HG02678 (cell line): ENCODE data around the gene SLC6A13.
"Not testable (repeated sequence)": the region's sequence is repeated elsewhere in the genome, so short reads cannot be mapped to it uniquely, and the experiment has no call there.

ENCODE experiments used
- ATAC-seq: cut with Tn5 transposase; IDR thresholded peaks from one replicate; pipeline ENCODE4 v1.9.1; 2021; ENCODE audit warnings: mild to moderate bottlenecking, moderate library complexity; ENCODE audit not compliant: unreplicated experiment

Gene SLC6A13

DNA sequence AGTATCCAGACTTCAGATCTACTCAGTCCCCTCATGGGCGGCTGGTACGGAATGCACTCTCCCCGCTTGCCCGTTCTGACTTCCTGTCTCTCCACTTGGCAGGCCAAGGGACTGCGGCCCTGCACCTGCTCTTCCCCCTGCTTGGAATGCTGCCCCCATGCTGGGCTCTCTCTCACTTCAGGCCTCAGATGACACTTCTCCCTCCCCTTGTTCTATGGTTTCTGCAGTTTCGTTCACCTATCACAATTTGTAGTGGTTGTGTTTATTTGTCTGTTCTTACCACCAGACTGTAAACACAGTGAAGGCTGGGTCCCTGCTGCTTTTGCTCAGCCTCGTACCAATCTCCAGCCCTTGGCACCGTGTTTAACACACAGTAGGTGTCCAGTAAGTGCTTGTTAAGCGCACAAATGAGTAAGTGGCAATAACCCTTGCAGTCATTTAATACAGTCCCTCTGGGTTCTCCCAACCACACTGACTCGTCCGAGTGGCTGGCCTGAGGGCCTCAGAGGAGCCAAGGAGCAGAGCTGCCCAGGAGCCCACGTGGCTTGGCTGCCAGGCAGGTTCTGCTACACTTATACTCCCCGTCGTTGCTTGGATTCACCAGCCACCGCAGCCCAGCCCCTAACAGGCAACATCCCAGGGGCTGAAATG is 60.4 kb downstream of the SLC6A13 start:
- ATAC-seq = no peak

GRCh38 chr12:201361-201760 is 61.3 kb downstream of the SLC6A13 start:
- no peak for ATAC-seq

- ATAC-seq = no peak
Observed at GRCh38 chr12:198705-199104, 63.9 kb downstream of the SLC6A13 start.

DNA sequence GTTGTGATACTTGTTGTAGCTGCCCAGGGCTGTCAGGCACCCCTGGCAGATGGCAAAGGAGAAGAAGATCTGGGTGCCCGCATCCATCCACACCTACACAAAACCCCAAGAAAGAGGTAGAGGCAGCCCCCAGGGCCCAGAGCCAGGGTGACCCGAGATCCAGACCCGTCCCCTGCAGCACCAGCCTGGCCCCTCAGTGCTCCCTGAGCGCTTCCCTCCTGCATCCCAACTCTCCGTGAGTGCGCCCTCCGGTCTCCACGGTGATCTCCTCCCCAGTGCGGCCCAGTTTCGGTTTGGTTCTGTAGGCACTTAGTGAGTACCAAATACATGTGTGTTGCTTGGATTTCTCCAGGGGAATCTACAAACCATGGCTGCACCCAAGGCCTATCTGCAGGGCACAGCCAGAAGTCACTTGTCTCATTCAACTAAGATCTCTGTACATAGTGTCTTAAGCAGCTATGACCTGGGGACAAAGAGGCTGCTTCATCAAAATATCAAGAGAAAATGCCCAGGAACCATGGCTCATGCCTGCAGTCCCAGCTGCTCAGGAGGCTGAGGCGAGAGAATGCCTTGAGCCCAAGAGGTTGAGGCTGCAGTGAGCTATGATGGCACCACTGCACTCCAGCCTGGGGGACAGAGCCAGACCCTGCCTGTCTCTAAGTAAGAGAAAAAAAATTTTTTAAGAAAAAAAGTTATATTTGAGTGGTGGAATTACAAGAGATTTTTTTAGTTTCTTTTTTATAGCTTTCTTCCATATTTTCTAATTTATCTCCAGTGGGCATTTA is 64.5 kb downstream of the SLC6A13 start:
- ATAC-seq = no peak

DNA sequence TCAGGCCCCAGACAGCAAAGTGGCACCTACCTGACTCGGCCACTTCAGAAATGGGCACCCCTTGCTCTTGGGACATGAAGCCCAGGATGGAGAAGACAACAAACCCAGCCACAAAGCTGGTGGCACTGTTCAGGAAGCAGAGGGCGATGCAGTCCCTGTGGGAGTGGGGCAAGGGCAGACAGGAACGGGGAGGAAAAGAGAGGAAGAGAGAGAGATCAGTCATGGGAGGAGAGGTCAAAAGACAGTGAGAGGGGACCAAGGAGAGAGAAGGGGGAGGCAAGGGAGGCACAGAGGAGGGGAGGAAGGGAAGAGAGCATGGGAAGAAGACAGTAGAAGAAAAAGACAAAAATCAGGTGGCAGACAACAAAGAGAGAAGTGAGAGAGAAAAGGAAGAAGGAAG is 65.3 kb downstream of the SLC6A13 start:
- no peak for ATAC-seq

- no peak for ATAC-seq
Observed at GRCh38 chr12:196436-196835, 66.2 kb downstream of the SLC6A13 start.

- no peak for ATAC-seq
Observed at GRCh38 chr12:195951-196350, 66.7 kb downstream of the SLC6A13 start.

DNA sequence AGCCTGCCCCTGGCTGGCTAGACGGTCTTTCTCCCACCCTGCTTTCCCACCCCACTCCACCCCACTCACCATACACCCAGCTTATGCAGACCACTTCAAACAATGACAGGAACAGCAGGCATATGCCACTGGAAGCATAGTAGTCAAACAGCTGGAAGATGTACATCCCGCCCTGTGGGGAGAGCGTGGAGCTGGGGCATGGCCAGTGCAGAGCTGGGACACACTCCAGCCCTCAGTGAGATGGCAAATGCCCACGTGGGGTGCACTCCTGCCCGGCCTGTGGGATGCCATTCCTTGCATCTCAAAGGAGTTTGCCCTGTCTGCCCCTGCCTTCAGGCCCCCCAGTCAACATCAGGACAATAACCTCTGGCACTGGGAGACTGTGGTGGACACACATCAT is 67.5 kb downstream of the SLC6A13 start:
- no peak for ATAC-seq

DNA sequence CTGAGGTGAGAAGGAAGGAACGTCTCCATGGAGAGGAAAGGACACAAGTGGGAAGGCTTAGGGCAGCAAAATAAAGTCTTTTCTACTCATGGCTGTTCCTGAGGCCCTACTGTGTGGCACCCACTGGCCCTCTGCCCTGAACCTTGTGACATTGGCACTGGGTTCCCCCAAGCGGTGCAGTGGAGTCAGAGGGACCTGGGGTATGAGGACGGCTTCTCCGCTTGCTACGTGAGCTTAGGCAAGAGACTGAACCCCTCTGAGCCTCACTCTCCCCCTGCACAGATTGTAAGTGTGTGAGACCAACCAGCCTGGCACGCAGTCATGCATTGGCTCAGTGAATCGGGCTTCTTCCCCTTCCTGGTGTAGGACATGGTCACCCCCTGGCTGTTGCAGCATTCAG is 68.4 kb downstream of the SLC6A13 start:
- no peak for ATAC-seq

- ATAC-seq = no peak
Observed at GRCh38 chr12:193261-193660, 69.4 kb downstream of the SLC6A13 start.

- ATAC-seq = no peak
Observed at GRCh38 chr12:191541-191940, 71.1 kb downstream of the SLC6A13 start.

GRCh38 chr12:190881-191280 is 71.8 kb downstream of the SLC6A13 start:
- no peak for ATAC-seq

DNA sequence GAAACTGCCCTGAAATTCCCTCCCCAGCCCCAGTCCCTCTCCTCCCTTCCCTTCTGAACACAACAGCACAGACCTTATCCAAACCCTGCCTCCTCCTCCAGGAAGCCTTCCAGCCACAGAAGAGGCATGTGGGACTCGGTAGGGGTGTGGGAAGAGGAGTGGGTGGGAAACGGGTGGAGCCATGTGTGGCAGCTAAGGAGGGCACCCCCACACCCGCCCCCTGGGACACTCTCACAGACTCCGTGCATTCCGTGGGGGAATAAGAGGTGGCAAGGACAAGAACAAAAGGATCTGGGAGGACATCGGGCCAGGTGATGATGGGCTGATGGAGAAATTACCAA is 73.0 kb downstream of the SLC6A13 start:
- no peak for ATAC-seq

DNA sequence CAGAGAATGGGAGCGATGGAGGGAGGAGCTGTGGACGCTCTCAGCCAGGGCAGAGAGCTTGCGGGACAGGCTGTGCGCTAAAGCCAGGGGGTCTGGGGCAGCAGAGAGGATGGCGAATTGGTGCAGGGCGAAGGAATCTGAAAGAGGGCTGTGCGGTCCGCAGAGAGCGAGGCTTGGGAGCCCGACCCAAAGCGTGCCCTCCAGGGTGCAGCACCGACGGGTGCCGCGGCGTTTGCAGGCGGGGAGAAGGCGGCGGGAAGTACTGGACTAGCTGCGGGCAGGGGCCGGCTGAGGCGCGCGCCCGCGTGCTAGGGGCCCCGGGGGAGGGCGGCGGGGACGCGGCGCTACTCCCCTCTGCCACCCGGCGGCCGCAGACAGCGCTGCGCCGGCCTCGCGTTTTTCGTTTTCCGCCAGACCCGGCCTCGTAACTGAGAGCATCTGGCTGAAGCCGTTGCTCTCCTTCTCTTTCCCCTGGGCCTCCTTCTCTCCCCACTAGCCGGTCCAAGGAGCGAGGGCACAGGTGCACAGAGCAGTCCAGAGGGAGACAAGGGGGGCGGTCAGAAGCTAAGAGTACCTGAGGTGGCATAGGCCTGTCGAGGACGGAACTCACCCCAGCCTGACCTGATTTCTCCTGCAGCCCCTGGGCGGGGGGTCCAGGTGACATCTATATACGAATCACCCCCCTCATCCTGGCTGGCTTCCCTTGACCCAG is 73.6 kb downstream of the SLC6A13 start:
- ATAC-seq = no peak

GRCh38 chr12:187986-188909 is 74.4 kb downstream of the SLC6A13 start:
- ATAC-seq = not testable (repeated sequence)

- no peak for ATAC-seq
Observed at GRCh38 chr12:186006-186625, 76.5 kb downstream of the SLC6A13 start.

DNA sequence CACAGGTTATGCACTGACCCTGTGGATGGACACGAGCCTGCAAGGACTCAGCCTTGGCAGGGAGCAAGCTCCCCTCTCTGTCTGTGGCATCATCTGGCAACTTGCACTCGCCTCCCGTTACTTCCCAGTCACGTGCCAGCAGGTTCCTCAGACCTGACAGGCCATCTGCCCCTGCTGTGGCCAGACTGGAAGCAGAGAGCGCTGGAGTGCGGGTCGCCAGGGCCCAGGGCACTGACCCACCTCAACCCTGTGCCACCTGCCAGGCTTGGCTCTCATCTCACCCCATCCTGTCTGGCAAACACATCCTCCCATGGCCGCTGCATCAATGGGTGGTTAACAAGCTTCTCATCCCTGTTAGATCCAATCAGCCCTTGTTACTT is 77.1 kb downstream of the SLC6A13 start:
- ATAC-seq = no peak

DNA sequence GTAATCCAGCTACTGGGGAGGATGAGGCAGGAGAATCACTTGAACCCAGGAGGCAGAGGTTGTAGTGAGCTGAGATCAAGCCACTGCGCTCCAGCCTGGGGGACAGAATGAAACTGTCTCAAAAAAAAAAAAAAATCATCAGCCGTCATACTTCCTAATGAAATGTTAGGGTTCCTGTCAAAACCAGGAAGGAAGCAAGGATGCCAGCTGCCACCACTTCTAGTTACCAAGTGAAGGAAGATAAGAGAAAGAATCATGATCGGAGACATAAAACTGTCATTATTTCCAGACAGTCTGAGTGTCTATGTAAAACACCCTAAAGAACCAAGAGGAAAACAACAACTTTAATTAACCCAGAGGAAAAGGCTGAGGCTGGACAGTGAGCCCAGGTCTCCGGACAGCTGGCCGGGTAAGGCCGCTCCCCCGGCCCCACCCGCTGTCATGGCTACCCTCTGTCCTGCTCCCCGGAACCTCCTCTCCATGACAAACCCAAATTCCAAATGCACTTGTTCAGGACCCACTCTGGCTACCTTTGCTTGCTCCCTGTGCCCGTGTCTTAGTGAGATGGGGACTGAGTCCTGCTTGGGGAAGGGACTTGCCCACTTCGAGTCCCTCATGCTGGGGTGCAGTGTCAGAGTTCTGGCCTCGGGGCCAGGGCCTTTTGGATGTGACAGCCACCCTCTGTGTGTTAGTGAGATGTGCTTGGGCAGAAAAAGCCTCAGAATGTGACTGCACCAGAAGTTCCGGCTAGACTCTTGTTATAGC is 77.6 kb downstream of the SLC6A13 start:
- no peak for ATAC-seq

GRCh38 chr12:182381-182892 is 80.2 kb downstream of the SLC6A13 start:
- no peak for ATAC-seq

DNA sequence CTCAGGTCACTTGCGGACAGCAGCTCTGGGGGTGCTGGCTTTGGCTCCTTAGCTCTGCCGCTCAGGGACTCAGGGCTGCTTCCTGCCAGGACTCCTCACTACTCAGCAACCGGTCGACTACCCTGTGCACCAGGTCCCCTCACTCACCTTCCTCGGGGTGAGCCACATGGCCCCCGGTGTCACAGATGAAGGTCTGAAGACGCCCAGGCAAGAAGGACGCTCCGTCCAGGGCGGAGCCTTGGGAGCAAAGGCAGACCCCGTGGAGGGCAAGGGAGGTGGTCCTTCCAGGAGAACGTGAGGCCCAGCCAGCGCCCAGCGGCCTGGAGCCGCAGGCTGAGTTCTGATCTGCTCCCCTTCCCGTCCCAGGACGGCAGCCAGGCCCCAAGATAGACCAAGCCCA is 80.7 kb downstream of the SLC6A13 start:
- ATAC-seq = no peak
